Epithelial cell of prostate (primary cell): ENCODE results near the gene ODF4.
"Not testable (repeated sequence)": the region's sequence is repeated elsewhere in the genome, so short reads cannot be mapped to it uniquely, and the experiment has no call there.

Source experiments
- DNase-seq: peaks from one replicate; pipeline ENCODE4 v3.0.0-alpha.2; 2011; ENCODE audit warnings: low read depth, low spot score
- H3K27ac ChIP-seq: fragments of 450-650 bp; 2 replicates; pipeline ENCODE4 v1.5.1; 2017; ENCODE audit warnings: mild to moderate bottlenecking

Gene ODF4

GRCh38 chr17:8324132-8324531, 15.5 kb upstream of the ODF4 start:
- DNase-seq, result no peak
- no peak overlapping the region for H3K27ac ChIP-seq

DNA sequence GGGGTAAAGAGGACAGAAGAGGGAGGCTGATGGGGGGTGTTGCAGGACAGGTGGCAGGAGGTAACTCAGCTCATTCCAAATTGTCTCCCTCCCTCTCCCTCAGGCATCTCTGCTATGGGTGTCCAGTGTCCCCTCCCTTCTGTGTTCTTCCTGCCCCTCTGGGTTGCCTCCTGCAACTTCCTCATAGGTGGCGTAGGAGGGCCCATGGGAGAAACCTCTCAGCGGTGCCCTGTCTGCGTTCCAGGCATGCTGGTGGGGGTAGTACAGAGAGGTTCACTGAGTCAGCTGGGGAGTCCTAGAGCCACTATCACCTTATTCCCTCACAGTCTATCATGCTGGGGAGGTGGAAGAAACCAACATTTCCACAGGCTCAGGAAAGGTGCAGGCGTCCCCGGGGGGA, 14.7 kb upstream of the ODF4 start:
- DNase-seq, result no peak
- H3K27ac ChIP-seq, result no peak overlapping the region

GRCh38 chr17:8326511-8327302, 12.9 kb upstream of the ODF4 start:
- DNase-seq, result no peak

DNA sequence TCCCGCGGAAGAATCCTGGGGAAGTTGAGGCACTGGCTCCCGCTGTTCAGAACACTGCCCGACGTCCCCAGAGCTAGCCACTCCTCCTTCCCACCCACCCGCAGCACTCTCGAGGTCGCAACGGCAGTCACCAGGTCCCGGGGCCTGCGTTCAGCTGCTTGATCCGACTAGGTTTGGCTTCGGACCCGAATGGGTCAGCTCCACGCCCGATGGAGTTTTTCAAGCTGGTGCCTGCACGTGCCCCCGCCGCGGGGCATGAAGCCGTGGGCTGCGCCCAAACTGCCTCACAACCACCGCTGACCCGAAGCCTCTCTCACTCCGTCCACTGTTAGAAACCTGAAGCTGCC, 12.4 kb upstream of the ODF4 start:
- no peak overlapping the region for H3K27ac ChIP-seq
- no peak for DNase-seq

More at GRCh38 chr17:8326511-8327302, 12.9 kb upstream of the ODF4 start:
- no peak overlapping the region for H3K27ac ChIP-seq

GRCh38 chr17:8332128-8332527, 7.5 kb upstream of the ODF4 start:
- DNase-seq, result no peak
- no peak overlapping the region for H3K27ac ChIP-seq

DNA sequence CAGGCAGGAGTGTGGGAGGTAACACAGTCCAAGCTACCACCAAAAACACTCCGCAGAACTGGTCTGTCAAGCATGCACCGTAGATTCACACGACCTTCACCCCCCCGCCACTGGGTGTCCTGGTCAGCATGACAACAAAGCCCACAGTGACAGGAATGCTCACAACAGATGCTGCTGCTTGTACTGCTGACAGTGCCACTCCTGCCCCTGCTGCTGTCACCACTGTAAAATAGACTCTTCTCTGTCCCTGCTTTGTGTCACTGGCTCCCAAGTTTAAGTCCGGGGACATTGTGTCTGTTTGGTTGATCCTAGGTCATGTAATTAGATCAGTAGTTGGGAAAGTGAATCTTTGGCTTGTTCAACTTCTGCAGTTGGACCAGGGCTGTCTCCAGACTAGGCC, 7.0 kb upstream of the ODF4 start:
- H3K27ac ChIP-seq, result no peak overlapping the region
- DNase-seq, result no peak

DNA sequence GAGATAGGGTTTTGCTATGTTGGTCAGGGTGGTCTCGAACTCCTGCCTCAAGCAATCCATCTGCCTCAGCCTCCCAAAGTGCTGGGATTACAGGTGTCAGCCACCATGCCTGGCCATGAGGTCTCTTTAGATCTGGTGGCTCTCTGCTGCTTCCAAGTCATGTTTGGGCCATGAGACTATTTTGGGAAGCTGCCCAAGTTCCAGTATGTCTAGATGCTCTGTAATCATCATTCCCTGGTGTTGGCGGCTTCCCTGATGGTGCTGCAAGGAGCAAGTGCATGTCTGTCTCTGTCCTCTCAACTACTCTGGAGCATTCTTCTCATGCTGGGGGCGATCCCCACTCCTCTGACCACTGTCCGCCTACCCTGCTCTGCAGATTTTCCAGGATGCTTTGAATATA, 6.4 kb upstream of the ODF4 start:
- H3K27ac ChIP-seq, result no peak overlapping the region
- no peak for DNase-seq

- DNase-seq, result no peak
- no peak overlapping the region for H3K27ac ChIP-seq
These were observed 1.6 kb upstream of the ODF4 start for GRCh38 chr17:8337802-8338752.

DNA sequence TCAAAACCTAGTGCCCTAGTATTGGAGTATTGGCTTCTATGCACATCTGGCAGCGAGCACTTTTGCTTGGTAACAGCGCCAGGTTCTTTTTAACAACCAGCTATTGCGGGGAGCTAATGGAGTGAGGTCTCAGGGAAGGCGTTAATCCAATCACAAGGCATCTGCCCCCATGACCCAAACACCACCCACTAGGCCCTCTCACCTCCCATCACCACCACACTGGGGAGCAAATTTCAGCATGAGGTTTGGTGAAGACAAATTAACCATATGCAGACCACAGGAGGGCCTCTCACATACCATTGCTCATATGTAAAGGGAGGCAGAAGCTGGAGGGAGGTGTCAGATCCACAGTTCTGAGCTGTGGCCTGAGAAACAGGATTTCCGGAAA, 893 bp upstream of the ODF4 start:
- no peak overlapping the region for H3K27ac ChIP-seq
- no peak for DNase-seq

- H3K27ac ChIP-seq, result no peak overlapping the region
- DNase-seq, result no peak
These were observed 1.8 kb downstream of the ODF4 start for GRCh38 chr17:8341456-8341855.

DNA sequence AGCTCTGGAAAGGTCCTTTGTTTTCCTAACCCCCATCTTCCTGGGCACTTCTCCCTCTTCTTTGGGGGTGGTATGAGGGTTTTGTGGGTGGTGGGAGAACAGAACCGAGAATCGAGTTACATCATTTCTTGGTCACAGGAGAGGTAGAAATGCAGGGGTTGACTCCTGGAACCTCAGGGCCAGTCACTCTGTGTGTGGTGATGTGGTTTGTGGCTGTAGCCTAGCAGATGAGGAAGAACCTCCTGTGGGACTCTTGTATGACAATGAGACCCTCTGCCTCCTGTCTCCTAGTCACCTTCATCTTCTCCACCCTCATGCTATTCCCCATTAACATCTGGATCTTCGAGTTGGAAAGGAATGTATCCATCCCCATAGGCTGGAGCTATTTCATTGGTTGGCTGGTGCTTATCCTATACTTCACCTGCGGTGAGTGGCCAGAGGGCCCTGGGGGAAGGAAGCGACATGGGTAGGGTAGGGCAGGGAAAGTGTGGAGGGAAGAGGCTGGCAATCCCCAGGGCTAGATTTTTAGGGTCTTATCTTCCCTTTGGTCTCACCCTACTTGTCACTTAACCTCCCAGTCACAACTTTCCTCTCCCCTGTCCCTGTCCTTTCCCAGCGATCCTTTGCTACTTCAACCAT, 5.5 kb downstream of the ODF4 start:
- no peak overlapping the region for H3K27ac ChIP-seq
- no peak for DNase-seq

GRCh38 chr17:8345951-8346665, 6.5 kb downstream of the ODF4 start:
- no peak for DNase-seq
- H3K27ac ChIP-seq, result no peak overlapping the region

DNA sequence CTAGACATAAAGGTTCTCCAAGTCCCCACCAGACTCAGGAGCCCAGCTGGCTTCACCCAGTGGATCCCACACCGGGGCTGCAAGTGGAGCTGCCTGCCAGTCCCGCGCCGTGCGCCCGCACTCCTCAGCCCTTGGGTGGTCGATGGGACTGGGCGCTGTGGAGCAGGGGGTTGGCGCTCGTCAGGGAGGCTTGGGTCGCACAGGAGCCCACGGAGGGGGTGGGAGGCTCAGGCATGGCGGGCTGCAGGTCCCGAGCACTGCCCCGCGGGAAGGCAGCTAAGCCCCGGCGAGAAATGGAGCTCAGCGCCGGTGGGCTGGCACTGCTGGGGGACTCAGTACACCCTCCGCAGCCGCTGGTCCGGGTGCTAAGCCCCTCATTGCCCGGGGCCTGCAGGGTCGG, 7.4 kb downstream of the ODF4 start:
- H3K27ac ChIP-seq, DNase-seq: not testable (repeated sequence)

DNA sequence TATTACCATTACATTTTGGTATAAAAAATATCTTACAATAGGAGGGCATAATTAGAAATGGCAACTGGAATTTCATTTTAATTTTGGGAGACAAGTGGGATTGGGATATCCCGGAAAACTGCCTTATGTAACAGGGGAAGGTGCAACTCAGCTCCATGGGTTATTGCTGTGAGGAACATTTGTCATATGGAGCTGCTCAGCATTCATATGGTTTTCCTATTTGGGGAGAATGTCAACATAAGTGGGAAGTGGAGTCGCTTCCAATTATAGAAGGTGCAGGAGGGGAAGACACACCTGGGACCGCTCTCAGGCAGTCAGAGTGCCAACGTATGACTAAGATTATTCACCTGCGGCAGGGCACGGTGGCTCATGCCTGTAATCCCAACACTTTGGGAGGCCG, 10.7 kb downstream of the ODF4 start:
- DNase-seq, result no peak
- H3K27ac ChIP-seq, result no peak overlapping the region

DNA sequence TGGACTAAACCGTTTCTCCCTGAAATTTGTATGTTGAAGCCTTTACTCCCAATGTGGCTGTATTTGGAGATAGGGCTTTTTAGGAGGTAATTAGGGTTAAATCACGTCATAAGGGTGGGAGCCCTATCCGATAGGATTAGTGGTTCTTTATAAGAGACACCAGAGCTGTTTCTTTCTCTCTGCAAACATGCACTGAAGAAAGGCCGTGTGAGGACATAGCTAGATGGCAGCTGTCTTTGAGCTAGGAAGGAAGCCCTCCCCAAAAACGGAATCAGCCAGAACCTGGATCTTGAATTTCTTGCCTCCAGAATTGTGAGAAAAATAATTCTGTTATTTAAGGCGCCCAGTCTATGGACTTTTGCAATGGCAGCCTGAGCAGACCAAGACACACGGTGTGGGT, 14.1 kb downstream of the ODF4 start:
- DNase-seq, result no peak

GRCh38 chr17:8354236-8354635, 14.6 kb downstream of the ODF4 start:
- DNase-seq, result no peak
- H3K27ac ChIP-seq, result no peak overlapping the region

More for the DNA sequence above, 14.1 kb downstream of the ODF4 start:
- no peak overlapping the region for H3K27ac ChIP-seq

DNA sequence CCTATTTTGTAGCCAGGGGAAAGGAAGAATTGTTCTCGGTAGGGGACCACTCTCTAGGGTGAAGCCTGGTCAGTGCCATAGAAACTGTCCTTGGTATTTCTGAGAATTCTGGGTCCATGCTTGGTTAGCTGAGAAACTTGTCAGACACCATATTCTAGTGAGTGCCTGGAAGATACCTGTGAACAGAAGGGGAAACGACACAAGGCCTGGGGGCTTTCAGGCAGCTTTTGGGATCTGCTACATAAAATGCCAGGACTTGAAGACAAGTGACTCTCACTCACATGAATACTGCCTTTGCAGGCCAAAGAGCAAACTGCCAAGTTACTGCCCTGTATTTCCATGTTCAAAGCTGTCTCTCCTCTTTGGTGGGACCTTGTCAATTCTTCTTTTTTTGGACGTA, 18.3 kb downstream of the ODF4 start:
- H3K27ac ChIP-seq, result no peak overlapping the region
- no peak for DNase-seq

DNA sequence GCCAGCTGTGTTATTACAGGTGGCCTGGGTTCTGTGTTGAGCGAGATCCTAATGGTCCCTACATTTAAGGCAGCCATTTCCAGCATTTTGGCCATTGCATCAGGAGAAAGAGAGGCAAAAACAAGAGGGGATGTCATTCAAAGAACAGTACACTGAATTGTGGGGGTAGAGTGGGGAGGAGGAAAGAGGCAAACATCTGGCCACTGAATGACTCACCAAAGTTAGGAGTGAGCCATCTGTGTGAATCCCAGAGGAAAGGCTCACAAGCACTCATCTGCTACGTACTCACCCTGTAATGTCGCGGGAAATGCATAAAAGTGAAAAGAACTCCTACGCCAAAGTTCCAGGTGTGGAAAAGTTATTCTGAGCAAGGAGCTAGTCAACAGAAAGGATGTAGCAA, 20.1 kb downstream of the ODF4 start:
- no peak for DNase-seq
- no peak overlapping the region for H3K27ac ChIP-seq

GRCh38 chr17:8360260-8360659, 20.6 kb downstream of the ODF4 start:
- no peak for DNase-seq
- H3K27ac ChIP-seq, result no peak overlapping the region

DNA sequence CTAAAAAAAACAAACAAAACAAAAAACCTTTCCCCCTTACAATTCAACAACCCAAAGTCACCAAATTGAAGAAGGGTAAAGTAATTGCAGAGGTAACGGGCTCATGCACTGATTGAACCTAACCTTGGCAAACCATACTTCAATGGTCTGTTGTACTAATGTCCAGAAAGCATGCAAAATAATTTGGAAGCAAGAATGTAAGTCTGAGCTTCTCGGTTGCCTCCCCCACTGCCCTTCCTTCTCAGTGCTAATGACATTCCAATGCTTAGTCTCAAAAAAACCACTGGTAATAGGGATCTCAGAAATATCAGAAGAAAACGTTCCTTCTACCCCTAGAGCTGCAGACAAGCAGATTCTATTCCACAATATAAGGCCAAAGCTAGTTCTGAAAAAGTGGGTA, 21.1 kb downstream of the ODF4 start:
- DNase-seq, result no peak
- H3K27ac ChIP-seq, result no peak overlapping the region
